Upper lobe of left lung (tissue), 6 donors: Measurements from ENCODE around the gene SERINC5. TPM values are rescaled to one million over a fixed set of nuclear protein-coding genes. Genes with fewer than 3 reads are reported as not detected.

Experiments
- ATAC-seq, 2 donors: fragments of 200-7000 bp; cut with Tn5 transposase; one replicate each; pipeline ENCODE4 v1.9.1; 2022; ENCODE audit warnings: mild to moderate bottlenecking in 2 of 2, moderate library complexity in 2 of 2; ENCODE audit not compliant: low FRiP score in 2 of 2
- DNase-seq, 2 donors: peaks; one replicate each; pipeline ENCODE4 v3.0.0-alpha.2; 2019 to 2020
- H3K27ac ChIP-seq, 4 donors: fragments of 200-600 bp; sonication (generic); one replicate each; pipeline ENCODE4 v1.5.1; 2016 to 2019
- H3K27me3 ChIP-seq, 4 donors: fragments of 200-600 bp; sonication (generic); one replicate each; pipeline ENCODE4 v1.5.1; 2017 to 2019
- H3K36me3 ChIP-seq, 4 donors: fragments of 200-600 bp; sonication (generic); one replicate each; pipeline ENCODE4 v1.5.1; 2016 to 2019
- H3K4me1 ChIP-seq, 4 donors: fragments of 200-600 bp; sonication (generic); one replicate each; pipeline ENCODE4 v1.5.1; 2018 to 2019
- H3K4me3 ChIP-seq, 4 donors: fragments of 200-600 bp; sonication (generic); one replicate each; pipeline ENCODE4 v1.5.1; 2017 to 2019; ENCODE audit warnings: mild to moderate bottlenecking in 2 of 4, moderate library complexity in 1 of 4
- H3K9me3 ChIP-seq, 4 donors: fragments of 200-600 bp; sonication (generic); one replicate each; pipeline ENCODE4 v1.5.1; 2018 to 2019
- CTCF ChIP-seq, 6 experiments: fragments of 450-650 bp in 4 of 6; fragments of 200-600 bp in 2 of 6; sonication (generic) in 2 of 6; IDR thresholded peaks; one replicate each; pipeline ENCODE4 v1.5.1; 2016 to 2019; ENCODE audit warnings: antibody characterized with exemption in 6 of 6
- EP300 ChIP-seq, 4 donors: sonication (generic); formaldehyde crosslinking; IDR thresholded peaks; one replicate each; pipeline ENCODE4 v1.5.1; 2017; ENCODE audit warnings: antibody characterized with exemption in 4 of 4, control low read depth in 2 of 4
- POLR2A ChIP-seq, 4 donors: fragments of 450-650 bp; IDR thresholded peaks; one replicate each; pipeline ENCODE4 v1.5.1; 2016 to 2017; ENCODE audit warnings: antibody characterized with exemption in 4 of 4, mild to moderate bottlenecking in 2 of 4
- POLR2AphosphoS5 ChIP-seq, 2 donors: sonication (generic); formaldehyde crosslinking; IDR thresholded peaks; one replicate each; pipeline ENCODE4 v1.5.1; 2017; ENCODE audit warnings: antibody characterized with exemption in 2 of 2
- WGBS, 2 donors: methylation state at CpG; one replicate each; pipeline ENCODE4 v1.1.5; 2017 to 2018; 5-methylcytosine and 5-hydroxymethylcytosine counted together
- total RNA-seq, 6 donors: library from RNA; depleted of rRNA in 4 of 6; stranded (reverse); fragments of >200 nt in 4 of 6; gene quantifications; one replicate each; pipeline versions ENCODE4 v1.1.0 to v1.2.1, GENCODE V29; 2016 to 2021
- donor health status: DM: no; HTN: no; CAD: no; lungs with moderate emphysema.
- donor health status: DM: no; HTN: yes; CAD: no; lungs with severe emphysema.

Gene SERINC5
- total RNA-seq, 6 donors from 2014 or later, result 27.3 to 62.4 (median 41.3) TPM

DNA sequence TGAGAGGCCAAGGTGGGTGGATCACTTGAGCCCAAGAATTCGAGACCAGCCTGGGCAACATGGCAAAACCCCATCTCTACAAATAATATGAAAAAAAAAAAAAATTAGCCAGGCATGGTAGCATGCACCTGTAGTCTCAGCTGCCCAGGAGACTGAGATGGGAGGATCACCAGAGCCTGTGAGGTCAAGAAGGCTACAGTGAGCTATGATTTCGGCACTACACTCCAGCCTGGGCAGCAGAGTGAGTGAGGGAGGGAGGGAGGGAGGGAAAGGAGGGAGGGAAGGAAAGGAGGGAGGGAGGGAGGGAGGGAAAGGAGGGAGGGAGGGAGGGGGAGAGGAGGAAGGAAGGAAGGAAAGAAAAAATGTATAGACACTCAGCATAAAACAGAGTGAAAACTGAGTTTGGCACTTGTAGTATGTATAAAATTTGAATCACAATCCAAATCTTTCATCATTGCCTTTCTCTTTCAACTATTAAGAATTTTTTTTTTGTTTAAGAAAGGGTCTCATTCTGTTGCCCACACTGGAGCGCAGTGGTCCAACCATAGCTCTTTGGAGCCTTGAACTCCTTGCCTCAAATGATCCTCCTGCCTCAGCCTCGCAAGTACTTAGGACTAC, 27.8 kb downstream of the SERINC5 start:
- TF ChIP-seq CTCF (IDR thresholded peaks at IDR 0.05) (no peak), EP300 (IDR thresholded peaks at IDR 0.05) (no peak), POLR2AphosphoS5 (IDR thresholded peaks at IDR 0.05) (no peak), POLR2A (IDR thresholded peaks at IDR 0.05) (no peak)
- 86 to 91% methylated on average over 4 of the region's 4 CpGs for WGBS, 2 donors

DNA sequence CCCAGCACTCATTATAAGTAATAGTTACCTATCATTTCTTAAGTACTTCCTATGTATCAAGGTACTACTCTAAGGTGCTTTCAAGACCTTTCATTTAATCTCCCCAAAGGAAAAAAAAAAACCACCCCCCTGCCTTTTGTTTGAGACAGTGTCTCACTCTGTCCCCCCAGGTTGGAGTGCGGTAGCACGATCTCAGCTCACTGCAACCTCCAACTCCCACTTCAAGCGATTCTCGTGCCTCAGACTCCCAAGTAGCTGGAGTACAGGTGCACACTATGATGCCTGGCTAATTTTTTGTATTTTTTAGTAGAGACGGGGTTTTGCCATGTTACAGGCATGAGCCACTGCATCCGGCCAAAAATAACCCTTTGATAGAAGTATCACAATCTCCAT, 29.9 kb downstream of the SERINC5 start:
- ATAC-seq (no peak), DNase-seq (no peak)
- WGBS, 2 donors, result 81 to 85% methylated on average over 6 of the region's 6 CpGs
- TF ChIP-seq CTCF (IDR thresholded peaks at IDR 0.05) (no peak), POLR2AphosphoS5 (IDR thresholded peaks at IDR 0.05) (no peak), EP300 (IDR thresholded peaks at IDR 0.05) (no peak), POLR2A (IDR thresholded peaks at IDR 0.05) (no peak)
- H3K4me1 ChIP-seq, result peaks cover 7 to 19% (median 9%) of the 10 kb centered on the region in 4 donors
- H3K27ac ChIP-seq, result no peak overlapping the region
- H3K36me3 ChIP-seq, result no peaks in the 10 kb centered on the region
- H3K4me3 ChIP-seq, result no peak overlapping the region
- H3K27me3 ChIP-seq, result no peaks in the 10 kb centered on the region
- H3K9me3 ChIP-seq, result no peaks in the 10 kb centered on the region

More for the DNA sequence above, 27.8 kb downstream of the SERINC5 start:
- DNase-seq (no peak), ATAC-seq (no peak)
- Histone ChIP-seq H3K27me3 (no peaks in the 10 kb centered on the region), H3K4me3 (no peak overlapping the region), H3K9me3 (no peaks in the 10 kb centered on the region), H3K36me3 (no peaks in the 10 kb centered on the region), H3K27ac (no peak overlapping the region), H3K4me1 (peaks cover 7 to 19% (median 9%) of the 10 kb centered on the region in 4 donors)

DNA sequence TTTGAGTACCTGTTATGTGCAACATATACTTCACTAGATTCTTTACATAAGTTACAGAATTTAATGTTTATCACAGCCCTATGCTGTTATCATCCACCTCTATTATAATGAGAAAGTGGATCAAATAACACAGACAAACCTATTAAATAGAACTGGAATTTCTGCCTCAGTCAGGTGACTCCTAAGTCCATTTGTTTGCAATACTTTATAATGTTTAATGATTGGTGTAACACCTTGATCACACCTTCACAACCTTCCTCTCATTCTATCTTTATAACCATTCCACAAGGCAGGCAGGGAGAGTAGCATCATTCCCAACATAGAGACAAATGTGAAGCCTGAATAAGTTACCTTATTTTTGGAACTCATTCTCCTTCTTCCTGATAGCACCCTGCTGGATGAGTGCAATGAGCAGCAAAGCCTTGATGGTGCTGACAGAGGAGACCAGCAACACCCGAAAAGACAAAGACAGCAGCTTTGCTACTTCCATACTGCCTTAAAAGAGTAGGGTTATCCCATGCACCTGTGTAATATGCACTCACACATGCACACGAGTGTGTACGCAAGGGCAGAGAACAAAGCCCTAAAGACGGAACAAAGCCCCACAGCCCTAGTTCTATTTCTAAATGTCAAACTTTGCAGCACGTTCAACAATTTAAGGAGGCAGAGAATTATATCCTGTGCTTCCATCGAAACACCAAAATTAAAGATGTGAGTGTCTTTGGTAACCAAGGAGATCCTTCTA, 30.5 kb downstream of the SERINC5 start:
- Histone ChIP-seq H3K27me3 (no peaks in the 10 kb centered on the region), H3K36me3 (no peaks in the 10 kb centered on the region), H3K9me3 (no peaks in the 10 kb centered on the region), H3K4me3 (no peak overlapping the region), H3K27ac (no peak overlapping the region), H3K4me1 (peaks cover 7 to 19% (median 12%) of the 10 kb centered on the region in 4 donors)
- TF ChIP-seq EP300 (IDR thresholded peaks at IDR 0.05) (no peak), CTCF (IDR thresholded peaks at IDR 0.05) (no peak), POLR2AphosphoS5 (IDR thresholded peaks at IDR 0.05) (no peak), POLR2A (IDR thresholded peaks at IDR 0.05) (no peak)
- no peak for ATAC-seq
- no peak for DNase-seq
- 73 to 82% methylated on average over 6 of the region's 6 CpGs for WGBS, 2 donors

- no peak for TF ChIP-seq POLR2A (IDR thresholded peaks at IDR 0.05)
- no peak for TF ChIP-seq POLR2AphosphoS5 (IDR thresholded peaks at IDR 0.05)
- no peak for TF ChIP-seq CTCF (IDR thresholded peaks at IDR 0.05)
- TF ChIP-seq EP300 (IDR thresholded peaks at IDR 0.05), result no peak
- no peaks in the 10 kb centered on the region for H3K27me3 ChIP-seq
- no peaks in the 10 kb centered on the region for H3K36me3 ChIP-seq
- H3K4me1 ChIP-seq, result peaks cover 0 to 17% (median 11%) of the 10 kb centered on the region in 4 donors
- WGBS, 2 donors, result 97 to 98% methylated on average over 9 of the region's 9 CpGs
- no peak overlapping the region for H3K27ac ChIP-seq
- DNase-seq (no peak), ATAC-seq (no peak)
- H3K9me3 ChIP-seq, result no peaks in the 10 kb centered on the region
- no peak overlapping the region for H3K4me3 ChIP-seq
Observed at GRCh38 chr5:80223561-80223960, 32.3 kb downstream of the SERINC5 start.
